ENCODE data around the gene HEPACAM2.
A peak's percentile ranks its signal among the peaks of the same experiment; 100 is the strongest.

The HEPACAM2 gene

GRCh38 chr7:93175219-93175618, 51.0 kb downstream of the HEPACAM2 start:
- in situ Hi-C loops (cut with MboI; ENCODE audit: low pct_unique_long_range_greater_than_20kb, low sequenced_read_pairs, unreplicated experiment) = no loop called here
- no peak for TF ChIP-seq CTCF (IDR thresholded peaks at IDR 0.05; ENCODE audit: extremely low read depth, insufficient read depth, missing control alignments)
- DNase-seq (ENCODE audit: low spot score) = no peak

GRCh38 chr7:93172683-93173082, 53.6 kb downstream of the HEPACAM2 start:
- in situ Hi-C loops (cut with MboI; ENCODE audit: low pct_unique_long_range_greater_than_20kb, low sequenced_read_pairs, unreplicated experiment) = no loop called here
- TF ChIP-seq CTCF (IDR thresholded peaks at IDR 0.05; ENCODE audit: extremely low read depth, insufficient read depth, missing control alignments) = no peak
- DNase-seq (ENCODE audit: low spot score) = no peak

- in situ Hi-C loops (cut with MboI; ENCODE audit: low pct_unique_long_range_greater_than_20kb, low sequenced_read_pairs, unreplicated experiment) = no loop called here
- no peak for TF ChIP-seq CTCF (IDR thresholded peaks at IDR 0.05; ENCODE audit: extremely low read depth, insufficient read depth, missing control alignments)
- DNase-seq (ENCODE audit: low spot score) = no peak
Measured at GRCh38 chr7:93171606-93172226, 54.6 kb downstream of the HEPACAM2 start.

- TF ChIP-seq CTCF (IDR thresholded peaks at IDR 0.05; ENCODE audit: extremely low read depth, insufficient read depth, missing control alignments) = no peak
- in situ Hi-C loops (cut with MboI; ENCODE audit: low pct_unique_long_range_greater_than_20kb, low sequenced_read_pairs, unreplicated experiment) = no loop called here
- DNase-seq (ENCODE audit: low spot score) = peak; percentile 26
Measured at GRCh38 chr7:93165447-93165846, 60.8 kb downstream of the HEPACAM2 start.

GRCh38 chr7:93164766-93165165, 61.5 kb downstream of the HEPACAM2 start:
- no peak for DNase-seq (ENCODE audit: low spot score)
- in situ Hi-C loops (cut with MboI; ENCODE audit: low pct_unique_long_range_greater_than_20kb, low sequenced_read_pairs, unreplicated experiment) = no loop called here
- no peak for TF ChIP-seq CTCF (IDR thresholded peaks at IDR 0.05; ENCODE audit: extremely low read depth, insufficient read depth, missing control alignments)

- in situ Hi-C loops (cut with MboI; ENCODE audit: low pct_unique_long_range_greater_than_20kb, low sequenced_read_pairs, unreplicated experiment) = no loop called here
- no peak for DNase-seq (ENCODE audit: low spot score)
- TF ChIP-seq CTCF (IDR thresholded peaks at IDR 0.05; ENCODE audit: extremely low read depth, insufficient read depth, missing control alignments) = no peak
Measured at GRCh38 chr7:93161181-93161762, 65.0 kb downstream of the HEPACAM2 start.

Measured in GM13977 (cell line).